Measurements from ENCODE around the gene PIGS.

- no peak for TF ChIP-seq POLR2A (IDR thresholded peaks at IDR 0.05; ENCODE audit: low read depth, low read length)
- no peak for TF ChIP-seq CTCF (IDR thresholded peaks at IDR 0.05; ENCODE audit: extremely low read depth in 1 of 2, insufficient read depth in 1 of 2, low read depth in 1 of 2, low read length in 2 of 2)
- no peak for TF ChIP-seq POLR2AphosphoS5 (IDR thresholded peaks at IDR 0.05; ENCODE audit: insufficient read depth, low read depth, low read length)
- TF ChIP-seq MYC (IDR thresholded peaks at IDR 0.05; ENCODE audit: low read depth, low read length) = no peak
- TF ChIP-seq EZH2 (IDR thresholded peaks at IDR 0.05; ENCODE audit: borderline replicate concordance, low read depth, low read length, severe bottlenecking) = no peak
- no peak for TF ChIP-seq MAX (IDR thresholded peaks at IDR 0.05; ENCODE audit: insufficient read depth, insufficient read length)
Measured at GRCh38 chr17:28509789-28510188, 61.5 kb downstream of the PIGS start.

Data from endothelial cell of umbilical vein (primary cell).